HL-60/S4 treated with phorbol 12-myristate 13-acetate at 8.2 ng/mL for 4 days and 3 days (cell line): Measurements from ENCODE around the gene DCAF10.
"Not testable (repeated sequence)": the region's sequence is repeated elsewhere in the genome, so short reads cannot be mapped to it uniquely, and the experiment has no call there.

Source experiments
- in situ Hi-C: fragments of 300-500 bp; cut with MboI; formaldehyde crosslinking; loops from 2 replicates; pipeline ENCODE4 v1.15.0; 2022; ENCODE audit warnings: low sequenced_read_pairs

Gene DCAF10

DNA sequence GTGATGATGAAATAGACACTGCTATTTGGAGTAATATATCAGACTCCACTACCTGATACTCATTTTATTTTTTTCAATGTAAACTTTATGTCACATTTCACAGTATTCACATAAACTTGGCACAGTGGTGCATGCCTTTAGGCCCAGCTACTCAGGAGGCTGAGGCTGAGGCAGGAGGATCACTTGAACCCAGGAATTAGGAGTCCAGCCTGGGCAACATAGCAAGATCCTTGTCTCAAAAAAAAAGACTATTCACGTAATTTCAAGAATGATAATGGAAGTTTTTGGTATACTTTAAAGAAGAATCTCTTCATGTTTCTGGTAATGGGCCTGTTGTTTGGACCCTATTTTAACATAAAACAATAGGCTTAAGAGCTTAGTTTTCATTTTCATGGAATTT is 56.0 kb downstream of the DCAF10 start:
- in situ Hi-C loops: no loop called here

DNA sequence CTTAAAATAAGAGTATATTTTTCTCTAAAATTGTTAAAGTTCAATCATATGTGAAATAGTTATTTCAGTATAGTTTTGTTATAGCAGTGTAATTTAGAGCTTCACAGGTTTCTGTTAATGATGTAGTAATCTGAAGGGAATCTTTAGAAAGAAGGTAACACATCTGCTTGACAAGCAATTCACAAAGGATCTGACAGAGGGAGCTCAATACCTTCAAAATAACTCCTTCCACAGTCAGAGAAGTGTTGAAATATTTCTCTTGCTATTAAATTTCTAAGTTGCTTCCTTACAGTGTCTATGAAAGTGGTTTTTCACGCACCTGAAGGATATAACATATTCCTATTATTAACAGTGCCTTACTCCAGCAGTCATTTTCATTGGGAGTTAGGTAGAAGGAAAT is 58.4 kb downstream of the DCAF10 start:
- in situ Hi-C loops: no loop called here

DNA sequence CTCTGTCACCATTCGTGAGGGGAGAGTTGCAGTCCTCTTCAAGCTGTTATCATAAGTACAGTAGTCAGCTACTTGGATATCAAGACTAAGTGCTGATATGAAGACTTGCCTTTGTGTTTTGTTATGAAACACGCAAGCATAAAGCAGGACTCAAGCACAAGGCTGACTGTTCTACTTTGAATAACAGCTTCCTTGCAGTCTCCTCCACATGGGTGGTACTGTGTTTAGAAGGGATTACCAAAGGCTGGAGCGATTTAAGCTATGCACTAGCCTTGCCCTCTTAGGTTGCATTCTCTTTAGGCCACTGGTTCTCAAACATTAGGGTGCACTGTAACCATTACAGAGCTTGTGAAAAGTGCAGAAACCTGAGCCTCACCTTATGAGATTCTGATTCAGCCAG is 61.9 kb downstream of the DCAF10 start:
- in situ Hi-C loops: no loop called here

DNA sequence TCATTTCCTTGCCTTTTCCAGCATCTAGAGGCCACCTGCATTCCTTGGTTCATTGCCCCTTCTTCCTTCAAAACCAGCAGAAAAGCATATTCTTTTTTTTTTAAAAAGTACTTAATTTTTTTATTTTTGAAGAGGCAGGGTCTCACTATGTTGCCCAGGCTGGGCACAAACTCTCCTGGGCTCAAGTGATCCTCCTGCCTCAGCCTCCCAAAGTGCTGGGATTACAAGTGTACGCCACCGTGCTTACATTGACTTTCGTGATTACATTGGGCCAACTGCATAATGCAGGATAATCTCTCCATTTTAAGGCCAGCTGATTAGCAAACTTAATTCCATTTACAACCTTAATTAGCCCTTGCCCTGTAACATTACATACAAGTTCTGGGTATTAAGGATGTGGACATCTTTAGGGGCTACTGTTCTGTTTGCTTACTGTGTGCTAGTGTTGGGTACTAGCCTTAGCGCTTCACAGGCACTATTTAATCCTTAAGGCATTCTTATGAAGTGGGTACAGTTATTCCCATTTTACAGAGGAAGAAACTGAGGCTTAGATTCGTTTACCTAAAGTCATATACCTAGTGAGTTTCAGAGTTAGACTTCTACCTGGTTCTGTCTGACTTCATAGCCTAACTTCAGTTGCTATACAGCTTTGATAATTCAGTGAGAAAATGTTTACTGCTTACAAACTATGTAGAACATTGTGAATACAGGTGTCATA is 69.6 kb downstream of the DCAF10 start:
- in situ Hi-C loops: no loop called here

DNA sequence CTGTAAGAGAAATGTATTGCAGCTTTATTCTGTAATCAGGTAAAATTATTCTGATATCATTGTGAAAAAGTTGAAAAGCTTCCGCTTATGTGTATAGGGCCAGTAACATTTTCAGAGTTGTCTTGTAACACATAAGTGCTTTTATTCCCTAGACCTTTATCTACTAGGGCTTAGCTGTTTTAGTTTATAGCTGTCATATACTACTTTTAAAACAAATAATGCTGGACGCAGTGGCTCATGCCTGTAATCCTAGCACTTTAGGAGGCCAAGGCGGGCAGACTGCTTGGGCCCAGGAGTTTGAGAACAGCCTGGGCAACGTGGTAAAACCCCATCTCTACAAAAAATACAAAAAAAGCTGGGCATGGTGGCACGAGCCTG is 70.2 kb downstream of the DCAF10 start:
- in situ Hi-C loops: no loop called here

DNA sequence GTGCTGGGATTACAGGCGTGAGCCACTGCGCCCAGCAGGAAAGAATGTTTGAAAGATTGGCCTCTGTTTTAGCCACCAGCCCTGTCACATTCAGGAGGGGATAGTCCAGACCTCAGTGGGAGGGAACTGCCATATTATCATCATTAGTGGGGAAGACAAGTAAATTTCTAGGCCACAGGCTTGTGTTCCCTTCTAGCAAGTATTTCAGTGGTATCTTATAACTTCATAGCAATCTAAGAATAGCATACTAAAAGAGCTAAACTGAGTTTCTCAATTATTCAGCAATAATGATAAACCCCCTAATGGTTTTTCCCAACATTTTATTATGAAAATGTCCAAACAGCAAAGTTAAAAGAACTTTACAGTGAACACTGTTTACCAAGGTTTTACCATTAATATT is 73.4 kb downstream of the DCAF10 start:
- in situ Hi-C loops: no loop called here

DNA sequence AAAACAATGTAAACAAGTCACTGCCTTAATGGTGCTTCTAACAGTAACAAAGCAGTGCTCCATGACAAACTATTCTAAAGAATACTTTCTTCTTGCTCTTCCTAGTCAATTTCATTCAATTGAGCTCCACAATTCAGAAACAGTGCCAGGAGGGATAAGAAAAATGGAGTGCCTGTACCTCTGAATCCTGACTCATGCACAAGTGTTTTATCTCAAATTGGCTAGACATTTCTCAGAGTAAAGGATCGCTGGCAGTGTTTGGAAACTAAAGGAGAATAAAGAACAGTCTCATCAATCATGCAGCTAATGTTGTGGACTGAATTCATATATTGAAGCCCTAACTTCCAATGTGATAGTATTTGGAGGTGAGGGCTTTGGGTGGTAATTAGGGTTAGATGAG is 75.8 kb downstream of the DCAF10 start:
- in situ Hi-C loops: no loop called here

DNA sequence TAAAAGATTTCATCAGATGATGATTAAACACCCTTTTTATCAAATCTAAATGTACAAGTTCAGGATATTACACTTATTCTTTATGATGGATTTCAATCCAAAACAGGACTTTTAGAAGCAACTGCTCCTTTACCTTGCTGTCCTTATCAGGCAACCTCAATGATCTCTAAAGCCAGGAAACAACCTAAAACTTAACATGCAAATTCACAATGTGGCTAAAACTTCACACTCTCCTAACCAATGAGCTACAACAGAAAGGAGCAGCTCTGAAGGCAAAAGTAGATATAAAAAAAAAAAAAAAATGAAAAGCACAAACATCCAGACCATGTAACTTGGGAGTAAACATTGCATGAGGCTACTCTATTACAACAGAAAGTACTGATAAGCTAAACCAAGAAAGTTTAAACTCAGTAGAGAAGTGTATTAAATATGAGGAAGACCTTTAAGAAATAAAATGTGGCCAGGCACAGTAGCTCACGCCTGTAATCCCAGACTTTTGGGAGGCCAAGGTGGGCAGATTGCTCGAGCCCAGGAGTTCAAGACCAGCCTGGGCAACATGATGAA is 80.4 kb downstream of the DCAF10 start:
- in situ Hi-C loops: no loop called here

DNA sequence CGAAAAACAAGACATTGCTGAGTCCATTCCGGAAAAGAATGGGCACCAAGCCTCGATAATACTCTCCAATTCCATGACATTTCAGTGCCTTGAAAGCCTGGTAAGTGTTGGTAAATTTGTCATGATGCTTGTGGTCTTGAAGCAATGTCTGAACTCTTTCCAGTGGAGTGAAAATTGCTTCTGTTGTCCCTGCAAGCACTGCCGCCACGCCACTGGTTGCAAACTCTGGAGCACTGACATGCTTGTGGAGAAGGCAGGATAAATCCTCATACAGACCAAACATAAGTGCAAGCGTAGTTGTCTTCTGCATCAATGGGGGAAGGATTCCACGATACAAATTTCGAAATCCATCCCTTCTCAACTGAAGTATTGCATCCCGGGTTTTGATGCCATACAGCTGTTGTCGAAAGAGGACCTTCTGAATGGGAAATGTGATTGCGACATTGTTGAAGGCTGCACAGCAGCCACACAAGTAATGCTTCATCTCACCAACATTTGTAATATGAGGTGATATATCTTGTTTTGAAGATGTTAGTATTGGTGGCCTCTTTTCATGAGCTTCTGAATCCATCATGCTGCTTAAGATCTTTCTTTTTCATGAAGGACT is 87.5 kb downstream of the DCAF10 start:
- in situ Hi-C loops: not testable (repeated sequence)

DNA sequence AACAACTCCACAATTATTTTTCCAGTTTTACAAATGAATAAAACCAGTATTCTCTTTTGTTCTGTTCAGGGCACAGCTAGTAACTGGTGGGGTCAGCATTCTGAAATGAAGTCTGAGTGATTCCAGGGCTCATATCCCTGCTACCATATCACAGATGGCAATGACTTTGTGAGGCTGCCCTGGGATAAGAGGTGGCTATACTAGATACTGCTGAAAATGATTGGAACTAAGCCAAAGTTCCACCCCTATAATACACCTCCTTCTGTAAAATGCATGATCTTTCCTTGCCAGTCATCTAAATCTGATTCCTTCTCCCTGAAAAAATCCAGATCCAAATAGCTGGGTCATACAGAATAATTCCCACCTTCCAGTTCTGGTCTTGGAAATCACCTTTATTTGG is 88.9 kb downstream of the DCAF10 start:
- in situ Hi-C loops: no loop called here

DNA sequence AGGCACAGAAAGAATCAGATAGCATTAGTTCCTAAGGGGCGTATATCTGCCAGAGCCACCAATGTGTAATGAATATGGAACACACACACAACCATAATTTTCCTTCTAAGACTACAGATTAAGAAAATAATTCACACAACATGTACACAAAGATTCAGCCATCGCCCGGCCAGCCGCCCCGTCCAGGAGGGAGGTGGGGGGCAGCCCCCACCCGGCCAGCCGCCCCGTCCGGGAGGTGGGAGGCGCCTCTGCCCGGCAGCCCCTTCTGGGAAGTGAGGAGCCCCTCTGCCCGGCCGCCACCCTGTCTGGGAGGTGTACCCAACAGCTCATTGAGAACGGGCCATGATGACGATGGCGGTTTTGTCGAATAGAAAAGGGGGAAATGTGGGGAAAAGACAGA is 90.4 kb downstream of the DCAF10 start:
- in situ Hi-C loops: not testable (repeated sequence)

DNA sequence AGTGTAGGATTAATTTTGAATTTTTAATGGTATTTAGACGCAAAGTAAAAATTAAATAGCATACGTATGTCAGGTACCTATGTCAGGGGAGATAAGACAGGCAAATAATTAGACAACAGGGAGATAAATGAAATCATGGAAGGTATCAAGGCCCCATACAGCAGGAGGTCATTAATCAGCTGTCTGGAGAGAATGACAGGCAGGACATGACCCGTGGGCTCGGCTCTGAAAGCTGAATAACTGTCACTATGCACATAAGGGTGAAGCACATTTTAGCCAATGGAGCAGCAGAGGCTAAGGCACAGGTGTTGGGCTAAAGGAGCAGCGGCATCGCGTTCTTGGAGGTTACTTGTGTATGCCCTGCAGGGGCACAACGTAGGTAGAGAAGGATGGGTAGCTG is 91.5 kb downstream of the DCAF10 start:
- in situ Hi-C loops: no loop called here

DNA sequence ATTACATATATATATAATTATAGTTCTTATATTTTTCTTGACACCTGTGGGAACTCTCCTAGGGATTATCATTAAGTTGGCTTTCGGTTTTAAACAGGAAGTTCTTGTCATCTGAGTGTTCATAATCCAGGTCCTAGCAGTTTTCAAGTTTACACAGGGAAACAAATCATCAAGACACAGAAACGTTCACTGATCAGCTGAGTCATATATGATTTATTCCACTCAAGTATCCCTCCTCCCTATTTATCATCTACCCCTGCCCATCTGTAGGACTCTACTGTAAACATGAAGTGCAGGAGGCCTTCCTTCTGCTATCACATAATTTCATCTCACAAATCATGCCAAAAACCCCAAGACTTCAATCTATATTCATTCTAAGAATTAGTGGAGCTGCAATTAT is 97.1 kb downstream of the DCAF10 start:
- in situ Hi-C loops: no loop called here

DNA sequence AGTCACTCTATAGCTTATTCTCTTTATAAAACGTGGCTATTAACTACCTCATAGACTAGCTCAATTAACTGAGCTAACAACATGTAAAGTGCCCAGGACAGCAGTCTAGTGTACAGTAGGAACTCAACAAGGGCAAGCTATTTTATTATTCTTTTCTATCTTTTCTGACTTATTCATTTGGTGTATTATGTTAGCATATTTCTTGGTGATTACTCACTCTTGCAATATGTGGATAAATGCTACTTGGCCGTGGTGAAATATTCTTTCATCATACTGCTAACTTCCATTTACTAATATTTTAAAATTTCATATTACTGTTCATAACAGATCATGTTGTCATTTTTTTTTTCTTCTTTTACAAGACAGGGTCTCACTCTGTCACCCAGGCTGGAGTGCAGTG is 98.4 kb downstream of the DCAF10 start:
- in situ Hi-C loops: no loop called here

DNA sequence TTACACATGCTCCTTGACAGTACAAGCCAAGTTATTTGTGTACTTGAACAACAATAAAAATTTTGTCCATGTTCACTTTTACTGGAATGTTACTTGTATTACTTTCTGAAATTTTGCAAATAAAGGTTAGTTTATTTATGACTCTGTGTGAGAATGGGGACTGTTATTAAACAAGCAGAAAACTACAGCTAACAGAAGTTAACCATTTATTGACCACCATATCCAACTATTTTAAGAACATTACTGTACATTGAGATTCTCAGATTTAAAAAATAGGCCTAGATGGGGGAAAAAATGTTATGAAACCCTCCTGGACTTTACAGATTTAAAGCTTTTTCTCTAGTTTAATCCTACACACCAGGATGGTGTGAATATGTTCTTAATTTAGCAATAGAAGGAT is 101.5 kb downstream of the DCAF10 start:
- in situ Hi-C loops: loop anchor here (10.0 kb wide), 1 partner anchor 363 kb away; no protein-coding TSS in a partner anchor

DNA sequence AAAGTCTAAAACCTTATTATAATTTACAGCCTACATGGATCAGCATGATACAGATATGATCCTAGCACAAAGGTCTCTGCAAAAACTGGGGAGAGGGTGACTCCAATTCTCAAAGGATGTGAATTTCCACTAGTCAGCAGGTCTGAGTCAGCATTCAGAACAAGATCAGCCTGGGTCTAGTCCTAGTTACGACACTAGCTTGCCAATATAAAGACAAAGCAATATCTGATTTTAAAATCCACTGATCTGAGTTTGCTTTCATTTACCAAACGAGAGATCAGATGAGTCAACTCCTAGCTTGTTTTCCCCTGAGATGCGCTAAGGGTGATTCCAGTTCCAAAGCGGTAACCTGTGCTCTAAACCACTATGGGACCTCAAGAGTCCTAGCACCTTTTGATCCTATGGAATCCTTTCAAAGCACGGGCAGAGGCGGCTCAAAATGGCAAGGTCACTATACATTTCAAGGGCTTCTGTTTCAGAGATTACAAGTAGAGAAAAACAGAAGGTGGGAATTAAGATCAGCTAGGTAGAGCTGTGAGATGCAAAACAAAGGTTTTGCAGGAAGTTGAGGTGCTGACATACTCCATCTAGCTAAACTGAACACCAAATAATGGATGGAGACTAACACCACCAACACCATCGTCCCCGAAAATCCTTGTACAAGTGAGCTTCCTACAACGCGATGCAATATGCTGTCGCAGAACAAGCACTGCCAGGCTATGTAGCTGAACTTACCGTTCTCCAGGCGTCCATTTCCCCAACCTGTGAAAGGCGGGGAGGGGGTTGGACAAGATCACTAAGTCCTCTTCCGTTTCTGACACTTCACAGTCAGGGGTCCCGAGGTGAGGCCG is 102.4 kb downstream of the DCAF10 start:
- in situ Hi-C loops: loop anchor here (10.0 kb wide), 1 partner anchor 362 kb away; no protein-coding TSS in a partner anchor

DNA sequence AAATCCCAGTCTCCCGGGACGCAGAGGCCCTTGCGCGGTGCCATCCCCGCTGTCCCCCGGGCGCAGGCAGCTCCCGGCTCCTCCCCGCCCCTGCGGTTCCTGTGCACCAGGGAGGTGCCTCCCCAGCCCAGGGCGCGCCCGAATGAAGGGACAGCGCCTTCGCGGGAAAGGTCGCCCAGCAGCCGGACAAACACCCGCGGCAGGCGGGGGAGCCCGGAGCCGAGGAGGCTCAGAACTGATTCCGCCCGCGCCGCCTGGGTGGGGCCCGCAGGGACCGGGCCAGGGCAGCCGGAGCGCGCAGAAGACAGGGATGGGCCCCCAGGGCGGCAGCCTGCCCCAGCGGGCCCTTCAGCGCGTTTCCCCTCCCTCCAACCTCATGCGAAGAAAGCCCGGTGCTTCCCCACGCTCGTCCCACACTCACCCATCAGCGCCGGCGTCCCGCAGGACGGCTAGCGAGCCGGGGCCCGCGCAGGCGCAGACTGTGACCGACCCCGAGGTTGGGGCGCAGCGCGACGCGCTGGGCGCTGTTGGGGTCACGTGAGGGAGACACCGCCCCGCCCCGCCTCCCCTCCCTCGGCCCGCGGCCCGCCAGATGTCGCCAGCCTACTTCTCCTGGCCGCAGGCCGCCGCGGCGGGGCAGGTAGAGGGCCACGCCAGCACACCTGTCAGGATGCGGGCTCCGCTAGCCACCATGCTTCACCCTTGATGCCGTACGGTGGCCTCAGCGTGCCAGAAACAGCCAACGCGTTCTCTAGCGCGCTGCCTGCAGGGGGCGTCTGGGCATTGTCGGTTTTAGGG is 103.2 kb downstream of the DCAF10 start, which contains the start of gene SLC25A51:
Gene SLC25A51, minus strand, starts transcription at position 481 of the 798 bp plus-strand sequence. CDS start 15,577 bp downstream, outside the sequence.
- in situ Hi-C loops: loop anchor here (10.0 kb wide), 1 partner anchor 361 kb away; no protein-coding TSS in a partner anchor

DNA sequence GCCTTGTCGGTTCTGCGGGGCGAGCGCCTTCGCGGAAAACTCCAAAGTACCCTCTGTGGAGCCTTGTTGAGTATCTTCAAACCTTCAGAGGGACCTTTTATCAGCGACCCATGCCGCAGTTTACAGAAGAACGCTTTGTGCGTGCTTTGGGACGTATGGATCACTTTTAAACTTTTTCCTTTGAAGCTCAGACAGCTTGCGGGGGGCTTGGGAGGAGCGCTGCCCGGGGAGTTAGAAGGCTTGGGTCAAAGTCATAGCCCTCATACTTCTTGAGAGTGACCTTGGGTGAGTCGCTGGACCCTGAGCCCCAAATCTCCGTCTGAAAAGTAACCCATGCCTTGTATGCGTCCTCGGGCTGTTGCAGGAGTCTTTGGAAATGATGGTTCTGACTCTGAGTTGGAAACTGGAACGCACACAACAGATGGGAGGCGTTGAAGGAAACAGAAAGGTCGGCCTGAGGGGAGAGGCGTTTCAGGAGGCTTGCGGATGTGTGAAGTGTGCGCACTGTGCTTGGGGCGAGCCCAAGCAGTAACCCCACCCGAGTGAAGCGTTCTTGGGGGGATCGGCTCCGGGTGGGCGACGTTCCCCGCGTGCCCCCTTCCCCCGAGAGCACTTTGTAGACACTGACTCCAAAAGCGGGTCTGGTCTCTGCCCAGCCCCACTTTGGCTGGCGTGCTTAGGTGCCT is 104.0 kb downstream of the DCAF10 start:
- in situ Hi-C loops: loop anchor here (10.0 kb wide), 1 partner anchor 360 kb away; no protein-coding TSS in a partner anchor

DNA sequence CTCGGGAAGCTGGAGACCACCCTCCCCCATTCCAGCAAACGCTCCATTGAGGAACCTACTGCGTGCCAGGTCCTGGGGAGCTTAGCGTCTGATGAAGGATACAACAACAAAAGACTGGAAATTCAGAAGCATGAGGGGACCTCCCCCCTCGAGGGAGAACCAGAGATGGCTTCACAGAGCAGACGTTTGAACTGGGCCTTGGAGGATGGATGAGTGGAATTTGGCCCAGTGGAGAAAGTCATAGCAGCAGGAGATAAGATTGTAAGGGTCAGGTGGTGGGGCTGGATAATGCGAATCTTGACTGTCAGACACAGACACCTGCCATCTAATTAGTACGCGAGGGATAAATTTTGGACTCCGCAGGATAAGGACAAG is 104.5 kb downstream of the DCAF10 start:
- in situ Hi-C loops: loop anchor here (10.0 kb wide), 1 partner anchor 360 kb away; no protein-coding TSS in a partner anchor

DNA sequence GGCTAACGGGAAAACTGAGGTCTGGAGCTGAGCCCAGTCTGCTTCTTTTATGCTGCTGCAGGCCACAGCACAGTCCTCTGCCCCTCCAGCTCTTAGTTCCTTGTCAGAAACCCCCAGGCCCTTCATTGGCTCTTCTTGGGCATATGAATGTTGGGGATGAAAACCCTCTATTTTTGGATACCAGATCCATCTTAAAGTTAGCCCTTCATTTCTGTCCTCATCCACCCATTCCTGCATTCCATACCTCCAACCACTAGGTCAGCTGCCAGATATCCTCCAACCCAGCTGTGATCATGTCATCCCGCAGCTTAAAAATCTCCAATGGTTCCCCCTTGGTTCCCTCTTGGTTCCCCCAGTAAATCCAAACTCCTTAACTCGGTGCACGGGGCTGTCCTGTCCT is 105.2 kb downstream of the DCAF10 start:
- in situ Hi-C loops: loop anchor here (10.0 kb wide), 1 partner anchor 359 kb away; no protein-coding TSS in a partner anchor
